C4-2B (cell line): ENCODE data around the gene GABPB2.
"Not testable (repeated sequence)": the region's sequence is repeated elsewhere in the genome, so short reads cannot be mapped to it uniquely, and the experiment has no call there.

Experiments
- H3K27ac ChIP-seq: fragments of 450-650 bp; 2 replicates; pipeline ENCODE4 v1.5.1; 2017
- ZFX ChIP-seq: fragments of 450-650 bp; IDR thresholded peaks from 2 replicates; pipeline ENCODE4 v1.6.1; 2017
- TF ChIP-seq, protein P1 (sequence below): fragments of 450-650 bp; conservative IDR thresholded peaks from 2 replicates; pipeline ENCODE4 v1.5.1; 2017; ENCODE audit warnings: mild to moderate bottlenecking

GABPB2 gene

DNA sequence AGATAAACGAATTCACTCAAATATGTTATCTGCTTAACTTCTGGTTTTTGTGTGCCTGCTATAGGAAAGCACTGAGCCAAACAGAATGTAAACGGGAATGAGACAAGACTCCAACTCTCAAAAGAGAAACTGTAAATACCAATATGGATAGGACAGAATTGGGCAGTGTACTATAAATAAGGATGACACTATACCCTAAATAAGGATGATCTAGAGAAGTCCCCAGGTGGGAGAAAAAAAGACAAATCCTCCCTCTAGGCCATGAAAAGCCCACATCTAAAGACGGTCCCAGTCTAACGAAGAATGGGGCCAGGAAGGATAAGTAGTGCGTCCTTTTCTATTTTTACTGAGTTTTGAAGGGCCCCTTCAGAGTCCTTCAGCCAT lies 1.5 kb upstream of the GABPB2 start:
- peak overlapping the region; percentile 93; the same call in 1 of the 2 replicates for H3K27ac ChIP-seq
- TF ChIP-seq, protein P1, sequence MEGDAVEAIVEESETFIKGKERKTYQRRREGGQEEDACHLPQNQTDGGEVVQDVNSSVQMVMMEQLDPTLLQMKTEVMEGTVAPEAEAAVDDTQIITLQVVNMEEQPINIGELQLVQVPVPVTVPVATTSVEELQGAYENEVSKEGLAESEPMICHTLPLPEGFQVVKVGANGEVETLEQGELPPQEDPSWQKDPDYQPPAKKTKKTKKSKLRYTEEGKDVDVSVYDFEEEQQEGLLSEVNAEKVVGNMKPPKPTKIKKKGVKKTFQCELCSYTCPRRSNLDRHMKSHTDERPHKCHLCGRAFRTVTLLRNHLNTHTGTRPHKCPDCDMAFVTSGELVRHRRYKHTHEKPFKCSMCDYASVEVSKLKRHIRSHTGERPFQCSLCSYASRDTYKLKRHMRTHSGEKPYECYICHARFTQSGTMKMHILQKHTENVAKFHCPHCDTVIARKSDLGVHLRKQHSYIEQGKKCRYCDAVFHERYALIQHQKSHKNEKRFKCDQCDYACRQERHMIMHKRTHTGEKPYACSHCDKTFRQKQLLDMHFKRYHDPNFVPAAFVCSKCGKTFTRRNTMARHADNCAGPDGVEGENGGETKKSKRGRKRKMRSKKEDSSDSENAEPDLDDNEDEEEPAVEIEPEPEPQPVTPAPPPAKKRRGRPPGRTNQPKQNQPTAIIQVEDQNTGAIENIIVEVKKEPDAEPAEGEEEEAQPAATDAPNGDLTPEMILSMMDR: no peak
- no peak for TF ChIP-seq ZFX

DNA sequence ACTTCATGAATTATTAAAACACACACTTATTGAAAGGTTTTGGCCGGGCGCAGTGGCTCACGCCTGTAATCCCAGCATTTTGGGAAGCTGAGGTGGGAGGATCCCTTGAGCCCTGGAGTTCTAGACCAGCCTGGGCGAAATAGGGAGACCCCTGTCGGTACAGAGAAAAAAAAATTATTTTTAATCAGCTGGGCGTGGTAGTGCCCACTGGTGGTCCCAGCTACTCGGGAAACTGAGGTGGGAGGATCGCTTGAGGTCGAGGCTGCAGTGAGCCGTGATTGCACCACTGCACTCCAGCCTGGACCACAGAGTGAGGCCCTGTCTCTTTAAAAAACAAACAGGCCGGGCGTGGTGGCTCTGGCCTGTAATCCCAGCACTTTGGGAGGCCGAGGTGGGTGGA lies 1.7 kb downstream of the GABPB2 start:
- no peak overlapping the region for H3K27ac ChIP-seq
- TF ChIP-seq, protein P1: no peak
- no peak for TF ChIP-seq ZFX

DNA sequence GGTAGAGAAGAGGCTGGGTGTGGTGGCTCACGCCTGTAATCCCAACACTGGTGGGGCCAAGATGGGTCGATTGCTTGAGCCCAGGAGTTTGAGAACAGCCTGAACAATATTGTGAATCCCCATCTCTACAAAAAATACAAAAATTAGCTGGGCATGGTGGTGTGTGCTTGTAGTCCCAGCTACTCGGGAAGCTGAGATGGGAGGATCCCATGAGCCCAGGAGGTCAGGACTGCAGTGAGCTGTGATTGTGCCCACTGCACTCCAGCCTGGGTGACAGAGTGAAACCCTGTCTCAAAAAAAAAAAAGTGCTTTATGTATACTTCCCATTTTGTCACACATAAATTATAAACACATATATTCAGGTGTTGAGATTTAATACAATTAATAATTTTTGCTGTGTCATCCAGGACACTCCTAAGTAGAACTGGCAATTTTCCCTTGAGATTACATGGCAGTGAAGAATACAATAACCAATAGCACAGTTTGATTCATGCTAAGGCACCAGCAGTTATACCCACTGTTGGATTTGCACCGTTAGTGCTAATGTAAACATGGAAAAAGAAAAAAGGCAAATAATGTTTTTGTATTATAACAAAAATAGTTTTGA lies 15.5 kb downstream of the GABPB2 start:
- H3K27ac ChIP-seq: no peak overlapping the region
- no peak for TF ChIP-seq ZFX
- TF ChIP-seq, protein P1: no peak

DNA sequence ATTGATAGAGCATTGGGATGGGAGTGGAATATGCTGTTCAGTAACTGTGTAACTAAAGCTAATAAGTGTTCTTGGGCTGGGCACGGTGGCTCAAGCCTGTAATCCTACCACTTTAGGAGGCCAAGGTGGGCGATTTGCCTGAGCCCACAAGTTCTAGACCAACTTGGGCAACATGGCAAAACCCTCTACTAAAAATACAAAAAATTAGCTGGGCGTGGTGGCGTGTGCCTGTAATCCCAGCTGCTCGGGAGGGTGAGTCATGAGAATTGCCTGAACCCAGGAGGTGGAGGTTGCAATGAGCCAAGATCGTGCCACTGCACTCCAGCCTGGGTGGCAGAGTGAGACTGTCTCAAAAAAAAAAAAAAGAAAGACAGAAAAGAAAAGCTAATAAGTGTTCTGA lies 26.9 kb downstream of the GABPB2 start:
- not testable (repeated sequence) for H3K27ac ChIP-seq

DNA sequence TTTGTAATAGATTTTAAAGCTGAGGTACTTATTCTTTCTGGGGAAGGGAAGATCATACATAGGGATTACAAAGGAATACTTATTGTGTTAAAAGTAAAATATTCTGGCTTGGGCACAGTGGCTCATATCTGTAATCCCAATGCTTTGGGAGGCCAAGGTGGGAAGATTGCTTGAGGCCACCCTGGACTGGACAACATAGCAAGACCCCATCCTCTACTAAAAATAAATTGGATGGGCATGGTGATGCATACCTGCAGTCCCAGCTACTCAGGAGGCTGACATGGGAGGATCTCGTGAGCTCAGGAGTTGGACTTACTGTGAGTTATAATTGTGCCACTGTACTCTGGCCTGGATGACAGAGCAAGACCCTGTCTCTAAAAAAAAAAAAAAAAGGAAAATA lies 27.6 kb downstream of the GABPB2 start:
- TF ChIP-seq, protein P1: no peak
- no peak for TF ChIP-seq ZFX
- no peak overlapping the region for H3K27ac ChIP-seq

DNA sequence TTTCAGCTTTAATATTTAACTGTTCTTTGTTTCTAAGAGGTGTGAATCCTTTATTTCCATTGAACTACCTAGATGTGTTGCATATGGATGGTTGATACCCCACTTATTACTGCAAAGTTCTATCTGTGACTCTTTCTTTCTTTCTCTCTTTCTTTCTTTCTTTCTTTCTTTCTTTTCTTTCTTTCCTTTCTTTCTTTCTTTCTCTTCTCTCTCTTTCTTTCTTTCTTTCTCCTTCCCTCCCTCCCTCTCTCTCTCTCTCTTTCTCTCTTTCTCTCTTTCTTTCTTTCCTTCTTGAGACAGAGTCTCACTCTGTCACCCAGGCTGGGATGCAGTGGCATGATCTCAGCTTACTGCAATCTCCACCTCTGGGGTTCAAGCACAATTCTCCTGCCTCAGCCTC lies 34.1 kb downstream of the GABPB2 start:
- no peak for TF ChIP-seq ZFX
- TF ChIP-seq, protein P1: no peak
- no peak overlapping the region for H3K27ac ChIP-seq

DNA sequence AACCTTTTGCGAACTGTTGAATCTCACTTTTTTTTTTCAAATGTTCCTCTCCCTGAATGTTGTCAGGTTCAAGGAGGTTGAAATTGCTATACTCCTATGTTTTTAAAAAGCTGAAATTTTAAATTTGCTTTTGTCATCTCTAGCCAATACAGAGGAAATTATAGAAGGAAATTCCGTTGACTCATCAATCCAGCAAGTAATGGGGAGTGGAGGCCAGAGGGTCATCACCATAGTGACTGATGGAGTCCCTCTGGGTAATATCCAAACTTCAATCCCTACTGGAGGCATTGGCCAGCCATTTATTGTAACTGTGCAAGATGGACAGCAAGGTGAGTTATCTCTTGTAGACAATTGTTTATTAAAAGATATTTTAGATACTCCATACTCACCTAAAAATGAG lies 36.3 kb downstream of the GABPB2 start:
- no peak for TF ChIP-seq ZFX
- TF ChIP-seq, protein P1: no peak
- H3K27ac ChIP-seq: no peak overlapping the region

DNA sequence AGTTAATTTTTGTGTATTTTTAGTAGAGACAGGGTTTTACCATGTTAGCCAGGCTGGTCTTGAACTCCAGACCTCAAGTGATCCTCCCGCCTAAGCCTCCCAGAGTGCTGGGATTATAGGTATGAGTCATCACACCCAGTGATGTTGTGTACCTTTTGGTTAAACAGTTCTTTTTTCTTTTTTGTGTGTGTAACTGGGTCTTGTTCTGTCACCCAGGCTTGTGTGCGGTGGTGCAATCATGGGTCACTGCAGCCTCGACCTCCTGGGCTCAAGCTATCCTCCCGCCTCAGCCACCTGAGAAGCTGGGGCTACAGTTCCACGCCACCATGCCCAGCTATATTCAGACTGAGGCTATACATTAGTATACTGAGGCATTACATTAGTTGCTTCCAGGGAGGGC lies 37.8 kb downstream of the GABPB2 start:
- H3K27ac ChIP-seq: no peak overlapping the region
- TF ChIP-seq ZFX: no peak
- TF ChIP-seq, protein P1: no peak
